K562 (cell line): ENCODE measurements around the gene NUP85. TPM values are rescaled to one million over a fixed set of nuclear protein-coding genes. Genes with fewer than 3 reads are reported as not detected.

Experiments
- ATAC-seq: fragments of 200-7000 bp; cut with Tn5 transposase; 3 replicates; pipeline ENCODE4 v1.9.1; 2020; ENCODE audit warnings: moderate library complexity
- BruUV-seq: library from RNA; stranded (reverse); fragments of 400-500 nt; replicated peaks from 2 replicates; lab custom pipeline; 2021; lab: Mats Ljungman, UMichigan
- CTCF ChIA-PET: fragments of 300-600 bp; formaldehyde crosslinking; extraction: SDS; loops from one replicate; lab custom pipeline; 2021; ENCODE audit warnings: low intra/inter-chr PET ratio; lab: Yijun Ruan, JAX
- POLR2A ChIA-PET: fragments of 300-600, 350-650 bp; sonication (Branson Sonifier 250); formaldehyde crosslinking; extraction: SDS; loops from one replicate; lab custom pipeline; 2021; ENCODE audit warnings: antibody characterized with exemption, inconsistent platforms; lab: Yijun Ruan, JAX
- DNase-seq, 4 experiments: peaks; one replicate each; pipeline versions ENCODE4 v3.0.0 to v3.0.0-alpha.2; 2011 to 2018; ENCODE audit warnings: low spot score in 3 of 4, mixed read lengths in 3 of 4; ENCODE audit errors: extremely low read depth in 1 of 4
- FAIRE-seq: peaks from 2 replicates; lab custom pipeline; 2011; peaks lifted over from hg19 to GRCh38; lab: Jason Lieb, UNC
- H2AFZ ChIP-seq: 2 replicates; pipeline ENCODE4 v1.6.0; 2011; ENCODE audit warnings: low read depth, low read length, control low read depth, inconsistent platforms
- H3K27ac ChIP-seq: fragments of 200-600 bp; 3 replicates; pipeline ENCODE4 v1.8.0; 2011; ENCODE audit warnings: low read depth, mild to moderate bottlenecking, control low read depth, inconsistent platforms, low read length, moderate library complexity, mixed read lengths; ENCODE audit errors: extremely low read depth
- H3K27me3 ChIP-seq, 2 experiments: fragments of 300-600 bp in 1 of 2; 2 replicates in 1 of 2; 3 replicates in 1 of 2; pipeline versions ENCODE4 v1.6.0 to v1.8.0; 2011; ENCODE audit warnings: inconsistent platforms in 2 of 2, low read length in 2 of 2, mild to moderate bottlenecking in 1 of 2, mixed read lengths in 1 of 2, moderate library complexity in 1 of 2; ENCODE audit not compliant: control insufficient read depth in 2 of 2, insufficient read depth in 2 of 2
- H3K36me3 ChIP-seq: fragments of 300-600 bp; 3 replicates; pipeline ENCODE4 v1.8.0; 2011; ENCODE audit warnings: mild to moderate bottlenecking, low read length, inconsistent platforms; ENCODE audit not compliant: control insufficient read depth, insufficient read depth
- H3K4me1 ChIP-seq, 2 experiments: fragments of 200-600 bp in 1 of 2; replicated peaks in 1 of 2; 2 replicates in 1 of 2; 3 replicates in 1 of 2; pipeline versions ENCODE4 v1.5.1 to v1.8.0; 2011; ENCODE audit warnings: inconsistent platforms in 2 of 2, low read length in 2 of 2, mild to moderate bottlenecking in 1 of 2, mixed read lengths in 1 of 2, moderate library complexity in 1 of 2; ENCODE audit not compliant: control insufficient read depth in 2 of 2, insufficient read depth in 2 of 2
- H3K4me2 ChIP-seq: 2 replicates; pipeline ENCODE4 v1.6.1; 2011; ENCODE audit warnings: low read length, control low read depth, inconsistent platforms, mixed read lengths; ENCODE audit not compliant: insufficient read depth
- H3K4me3 ChIP-seq: fragments of 200-600 bp; sonication (generic), shearing (Covaris generic); 2 replicates; pipeline ENCODE4 v1.5.1; 2016; ENCODE audit warnings: control low read depth, inconsistent platforms
- H3K79me2 ChIP-seq: fragments of 200-600 bp; 3 replicates; pipeline ENCODE4 v1.8.0; 2011; ENCODE audit warnings: low read length, inconsistent platforms; ENCODE audit not compliant: control insufficient read depth, insufficient read depth
- H3K9ac ChIP-seq, 2 experiments: 2 replicates each; pipeline versions ENCODE4 v1.6.0 to v1.6.1; 2011; ENCODE audit warnings: low read depth in 2 of 2, low read length in 2 of 2, control low read depth in 1 of 2, inconsistent platforms in 1 of 2, mild to moderate bottlenecking in 1 of 2, mixed read lengths in 1 of 2; ENCODE audit not compliant: insufficient read depth in 1 of 2
- H3K9me1 ChIP-seq: one replicate; pipeline ENCODE4 v1.6.0; 2011; ENCODE audit warnings: inconsistent platforms, mild to moderate bottlenecking, low read length, moderate library complexity; ENCODE audit not compliant: control insufficient read depth, insufficient read depth
- H3K9me3 ChIP-seq: replicated peaks from 2 replicates; pipeline ENCODE4 v1.5.1; 2011; ENCODE audit warnings: low read depth, low read length, inconsistent platforms; ENCODE audit not compliant: control insufficient read depth, insufficient read depth
- H4K20me1 ChIP-seq: replicated peaks from 2 replicates; pipeline ENCODE4 v1.6.1; 2011; ENCODE audit warnings: low read length, inconsistent platforms, mixed read lengths; ENCODE audit not compliant: control insufficient read depth, insufficient read depth
- ARID4B ChIP-seq: sonication (generic); formaldehyde crosslinking; IDR thresholded peaks from 2 replicates; pipeline ENCODE4 v1.8.0; 2022; ENCODE audit warnings: mild to moderate bottlenecking, missing genetic modification reagents
- ELK3 ChIP-seq: fragments of 450-650 bp; formaldehyde crosslinking; IDR thresholded peaks from 2 replicates; pipeline ENCODE4 v1.4.0; 2020; ENCODE audit warnings: mild to moderate bottlenecking
- GTF2E2 ChIP-seq: fragments of 200-800 bp; sonication (Bioruptor generic); IDR thresholded peaks from 2 replicates; pipeline ENCODE4 v1.6.1; 2016; ENCODE audit warnings: missing genetic modification characterization, missing compliant biosample characterization
- GTF2F1 ChIP-seq: IDR thresholded peaks from 2 replicates; pipeline ENCODE4 v1.6.1; 2011; ENCODE audit warnings: low read depth, low read length, improper control_type of control experiment
- IRF2 ChIP-seq: sonication (generic); formaldehyde crosslinking; IDR thresholded peaks from 2 replicates; pipeline ENCODE4 v1.8.1; 2022; ENCODE audit warnings: mild to moderate bottlenecking, missing genetic modification reagents
- MYC ChIP-seq, 2 experiments: fragments of 250-450 bp in 1 of 2; sonication (Bioruptor Pico) in 1 of 2; IDR thresholded peaks; 2 replicates each; pipeline versions ENCODE4 v1.5.1 to v1.6.1; 2012 to 2021; ENCODE audit warnings: low read depth in 2 of 2, borderline replicate concordance in 1 of 2, improper control_type of control experiment in 1 of 2, low read length in 1 of 2, mild to moderate bottlenecking in 1 of 2, moderate library complexity in 1 of 2
- PHB2 ChIP-seq: fragments of 450-650 bp; IDR thresholded peaks from 2 replicates; pipeline ENCODE4 v1.6.1; 2017; ENCODE audit warnings: low read depth
- TRIM25 ChIP-seq: fragments of 450-650 bp; IDR thresholded peaks from 2 replicates; pipeline ENCODE4 v1.7.0; 2016; ENCODE audit warnings: borderline replicate concordance
- ZNF224 ChIP-seq: sonication (generic); formaldehyde crosslinking; IDR thresholded peaks from 2 replicates; pipeline ENCODE4 v1.8.0; 2022; ENCODE audit warnings: mild to moderate bottlenecking, missing genetic modification reagents
- ZNF282 ChIP-seq: sonication (generic); formaldehyde crosslinking; IDR thresholded peaks from 2 replicates; pipeline ENCODE4 v1.8.1; 2023; ENCODE audit warnings: missing genetic modification reagents
- WGBS: fragments of 100-300 bp; shearing (Covaris generic); methylation state at CpG from one replicate; pipeline ENCODE4 v1.1.6; 2016; ENCODE audit warnings: low coverage, mixed read lengths; ENCODE audit not compliant: insufficient coverage; ENCODE audit errors: missing lambda C conversion rate; 5-methylcytosine and 5-hydroxymethylcytosine counted together
- in situ Hi-C: fragments of 300-500 bp; cut with MboI; formaldehyde crosslinking; loops from 4 replicates; pipeline ENCODE4 v1.15.0; 2018; ENCODE audit warnings: inconsistent platforms, mixed read lengths
- intact Hi-C: fragments of 100-400 bp; cut with micrococcal nuclease; formaldehyde crosslinking; loops from 2 replicates; pipeline ENCODE4 v1.14.2; 2022
- polyA plus RNA-seq, 8 experiments: library from polyadenylated mRNA; depleted of rRNA in 4 of 8; stranded (reverse) in 5 of 8; unstranded in 3 of 8; fragments of >200 nt; fragmentation: Nextera tagmentation in 2 of 8; fragmentation: Illumina TruSeq in 1 of 8; extraction: Ambion mirVana in 2 of 8; extraction: Trizol in 1 of 8; gene quantifications; 2 replicates each; pipeline versions ENCODE4 v1.2.1 to v1.2.3, GENCODE V29; 2011 to 2014; ENCODE audit warnings: inconsistent platforms in 1 of 8, missing spikeins in 1 of 8
- total RNA-seq, 7 experiments: library from RNA; depleted of rRNA in 6 of 7; stranded (reverse); fragments of >200 nt in 6 of 7; fragmentation: Illumina TruSeq in 2 of 7; extraction: Trizol in 2 of 7; gene quantifications; 2 replicates each; pipeline versions ENCODE4 v1.2.1 to v1.2.3, GENCODE V29; 2011 to 2021; ENCODE audit warnings: low replicate concordance in 1 of 7

NUP85 gene
- total and polyA plus RNA-seq, 9 of the 15 experiments (the other 6 are each of a cell fraction or from before 2014, with no cell fraction given) = 50.2 to 177 (median 110) TPM

- TF ChIP-seq TRIM25 (no peak), GTF2F1 (no peak), ZNF224 (CRISPR knock-in tag) (0 out of 2 replicates have a peak, but pooled peaks have one; percentile 22), PHB2 (no peak), IRF2 (CRISPR knock-in tag) (no peak)
Measured at GRCh38 chr17:75261336-75262111, 56.0 kb downstream of the NUP85 start, which contains the start of the genes GGA3 and MRPS7 (continued).

- Histone ChIP-seq H3K4me3 (peak overlapping the region; percentile 91), H2AFZ (peak overlapping the region; percentile 89), H3K27ac (peak overlapping the region; percentile 93), H3K9ac (peak overlapping the region; percentile 94 to 100), H4K20me1 (no peaks in the 10 kb centered on the region), H3K9me3 (no peaks in the 10 kb centered on the region), H3K9me1 (no peaks in the 10 kb centered on the region), H3K4me2 (peak overlapping the region; percentile 100), H3K36me3 (peaks cover 56% of the 10 kb centered on the region; the same call in 2 of the 3 replicates), H3K79me2 (peaks cover 61% of the 10 kb centered on the region), H3K27me3 (no peaks in the 10 kb centered on the region), H3K4me1 (peaks cover 25 to 29% of the 10 kb centered on the region in 2 experiments; a peak in 4 of 5 replicates)
- intact Hi-C loops = no loop called here
- 0% methylated on average over 23 of the region's 23 CpGs for WGBS
- ChIA-PET POLR2A (interaction anchor here (0.5 to 6.3 kb wide), 31 partner anchors 9 to 486 kb away, joined by 3 to 85 read pairs (median 5); partner anchors contain the start of genes GRB2, JPT1, MIF4GD and SLC25A19), CTCF (interaction anchor here (2.0 kb wide), 1 partner anchor 21 kb away, joined by 4 read pairs; no protein-coding TSS in a partner anchor)
- DNase-seq (peak in 1 of 4 experiments; percentile 41), ATAC-seq (peak; percentile 21), FAIRE-seq (no peak)
- BruUV-seq = TSS peak; percentile 66
- in situ Hi-C loops = loop anchor here (10.0 kb wide), 1 partner anchor 153 kb away; no protein-coding TSS in a partner anchor
- TF ChIP-seq GTF2E2 (tag) = 0 out of 2 replicates have a peak, but pooled peaks have one; percentile 85
- TF ChIP-seq IRF2 (CRISPR knock-in tag) = no peak
- 0 out of 2 replicates have a peak, but pooled peaks have one; percentile 74 for TF ChIP-seq ZNF282
- TF ChIP-seq MYC (IDR thresholded peaks at IDR 0.05; ENCODE audit: low read depth, low read length) = no peak
- 0 out of 2 replicates have a peak, but pooled peaks have one; percentile 3 for TF ChIP-seq MYC (CRISPR knock-in tag; IDR thresholded peaks at IDR 0.05; ENCODE audit: borderline replicate concordance, low read depth)
- TF ChIP-seq ARID4B (CRISPR knock-in tag) = no peak
- TF ChIP-seq ELK3 (CRISPR knock-in tag) = no peak
- 0 out of 2 replicates have a peak, but pooled peaks have one; percentile 9 for TF ChIP-seq ZNF224 (CRISPR knock-in tag)
Measured at GRCh38 chr17:75262112-75262606, 56.7 kb downstream of the NUP85 start.
